Measurements from ENCODE around the gene ZDHHC16. TPM values are rescaled to one million over a fixed set of nuclear protein-coding genes. Genes with fewer than 3 reads are reported as not detected.
A peak's percentile ranks its signal among the peaks of the same experiment; 100 is the strongest.
"Not testable (repeated sequence)": the region's sequence is repeated elsewhere in the genome, so short reads cannot be mapped to it uniquely, and the experiment has no call there.

The ZDHHC16 gene
- total RNA-seq, 4 donors from 2014 or later: 12.1 to 21.8 (median 16.1) TPM

DNA sequence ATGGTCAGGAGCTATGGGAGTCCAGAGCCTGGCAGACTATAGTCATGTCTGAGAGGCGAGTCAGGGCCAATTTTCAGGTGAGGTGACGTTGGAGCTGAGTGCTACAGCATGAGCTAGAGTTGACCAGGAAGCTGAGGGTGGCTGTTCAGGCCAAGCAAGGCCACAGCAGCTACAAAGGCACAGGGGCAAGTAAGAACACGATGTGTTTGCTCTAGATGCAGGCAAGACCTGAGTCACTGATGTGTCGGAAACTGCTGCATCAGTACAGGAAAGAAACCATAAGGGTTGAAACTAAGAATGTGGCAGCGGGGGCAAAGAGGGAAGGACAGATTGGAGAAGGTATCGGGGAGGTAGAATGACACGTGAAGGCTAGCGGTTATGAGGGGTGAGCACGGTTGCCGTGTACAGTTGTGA, 33.1 kb upstream of the ZDHHC16 start:
- intact Hi-C loops (cut with DNase I; ENCODE audit: low total_unique reads): no loop called here
- 52 to 67% methylated on average over 10 of the region's 10 CpGs for WGBS, 2 donors
- DNase-seq (ENCODE audit: low spot score in 2 of 2): no peak
- no peak overlapping the region for H3K4me3 ChIP-seq (ENCODE audit: low read depth, poor library complexity, severe bottlenecking)
- TF ChIP-seq, protein P1, sequence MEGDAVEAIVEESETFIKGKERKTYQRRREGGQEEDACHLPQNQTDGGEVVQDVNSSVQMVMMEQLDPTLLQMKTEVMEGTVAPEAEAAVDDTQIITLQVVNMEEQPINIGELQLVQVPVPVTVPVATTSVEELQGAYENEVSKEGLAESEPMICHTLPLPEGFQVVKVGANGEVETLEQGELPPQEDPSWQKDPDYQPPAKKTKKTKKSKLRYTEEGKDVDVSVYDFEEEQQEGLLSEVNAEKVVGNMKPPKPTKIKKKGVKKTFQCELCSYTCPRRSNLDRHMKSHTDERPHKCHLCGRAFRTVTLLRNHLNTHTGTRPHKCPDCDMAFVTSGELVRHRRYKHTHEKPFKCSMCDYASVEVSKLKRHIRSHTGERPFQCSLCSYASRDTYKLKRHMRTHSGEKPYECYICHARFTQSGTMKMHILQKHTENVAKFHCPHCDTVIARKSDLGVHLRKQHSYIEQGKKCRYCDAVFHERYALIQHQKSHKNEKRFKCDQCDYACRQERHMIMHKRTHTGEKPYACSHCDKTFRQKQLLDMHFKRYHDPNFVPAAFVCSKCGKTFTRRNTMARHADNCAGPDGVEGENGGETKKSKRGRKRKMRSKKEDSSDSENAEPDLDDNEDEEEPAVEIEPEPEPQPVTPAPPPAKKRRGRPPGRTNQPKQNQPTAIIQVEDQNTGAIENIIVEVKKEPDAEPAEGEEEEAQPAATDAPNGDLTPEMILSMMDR (IDR thresholded peaks at IDR 0.05): no peak
- no peak for TF ChIP-seq POLR2A (IDR thresholded peaks at IDR 0.05)

DNA sequence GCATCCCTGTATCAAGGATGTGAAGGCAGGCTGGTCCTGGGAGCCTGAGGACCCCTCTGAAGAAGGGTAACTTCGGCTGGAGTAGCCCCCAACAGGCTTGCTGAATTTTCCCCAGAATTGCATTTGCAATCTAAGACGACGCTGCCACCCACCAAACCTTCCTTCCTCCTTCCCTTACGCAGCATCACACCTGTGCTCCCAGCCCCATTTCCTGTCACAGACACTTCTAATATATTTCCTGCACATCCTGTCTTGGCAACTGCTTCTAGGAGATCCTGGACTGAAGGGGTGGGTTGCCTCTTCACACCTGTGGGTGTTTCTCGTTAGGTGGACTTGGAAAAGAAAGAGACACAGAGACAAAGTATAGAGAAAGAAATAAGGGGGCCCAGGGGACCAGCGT, 29.4 kb upstream of the ZDHHC16 start:
- 76 to 80% methylated on average over 6 of the region's 6 CpGs for WGBS, 2 donors
- intact Hi-C loops (cut with DNase I; ENCODE audit: low total_unique reads): no loop called here
- no peak for DNase-seq (ENCODE audit: low spot score in 2 of 2)
- no peak for TF ChIP-seq POLR2A (IDR thresholded peaks at IDR 0.05)
- TF ChIP-seq, protein P1 (IDR thresholded peaks at IDR 0.05): no peak
- H3K4me3 ChIP-seq (ENCODE audit: low read depth, poor library complexity, severe bottlenecking): no peak overlapping the region

DNA sequence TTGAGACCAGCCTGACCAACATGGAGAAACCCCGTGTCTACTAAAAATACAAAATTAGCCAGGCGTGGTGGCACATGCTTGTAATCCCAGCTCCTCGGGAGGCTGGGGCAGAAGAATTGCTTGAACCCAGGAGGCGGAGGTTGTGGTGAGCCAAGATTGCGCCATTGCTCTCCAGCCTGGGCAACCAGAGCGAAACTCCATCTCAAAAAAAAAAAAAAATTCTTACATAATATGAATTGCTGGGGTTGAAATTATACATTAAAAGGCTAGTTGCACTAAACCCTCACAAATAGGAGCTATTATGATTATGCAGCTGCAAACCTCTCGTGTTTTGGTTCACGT, 22.2 kb upstream of the ZDHHC16 start:
- 78 to 79% methylated on average over 8 of the region's 8 CpGs for WGBS, 2 donors

DNA sequence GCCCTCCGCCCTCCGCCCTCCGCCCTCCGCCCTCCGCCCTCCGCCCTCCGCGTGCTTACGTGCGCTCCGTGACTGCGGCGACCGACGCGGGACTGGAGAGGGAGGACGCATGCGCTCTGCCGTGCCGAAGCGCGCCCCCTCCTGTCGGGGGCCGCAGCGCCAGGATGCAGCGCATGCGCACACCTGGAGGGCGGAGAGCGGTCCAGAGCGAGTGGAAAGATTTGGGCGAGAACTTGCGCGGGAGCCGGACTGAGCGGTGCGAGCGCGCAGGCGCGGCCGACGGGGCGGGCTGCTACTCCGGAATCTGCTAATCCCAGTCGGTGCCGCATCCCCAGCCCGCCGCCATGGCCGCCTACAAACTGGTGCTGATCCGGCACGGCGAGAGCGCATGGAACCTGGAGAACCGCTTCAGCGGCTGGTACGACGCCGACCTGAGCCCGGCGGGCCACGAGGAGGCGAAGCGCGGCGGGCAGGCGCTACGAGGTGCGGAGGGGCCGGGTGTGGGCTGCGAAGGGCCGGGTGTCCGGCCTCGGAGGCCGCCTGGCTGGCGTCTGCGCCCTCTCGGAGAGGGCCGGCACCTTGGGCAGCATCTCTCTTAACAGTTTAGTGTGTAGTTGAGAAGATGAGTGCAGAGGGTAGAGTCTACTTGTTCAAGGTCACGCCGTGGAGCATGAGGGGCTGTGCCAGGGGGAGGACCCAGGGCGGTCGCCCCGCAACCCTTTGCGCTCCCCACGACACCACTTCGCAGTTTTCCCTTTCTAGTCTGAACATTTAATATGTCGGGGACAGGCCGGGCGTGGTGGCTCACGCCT, 19.8 kb upstream of the ZDHHC16 start, which contains the start of gene PGAM1:
PGAM1 (plus strand) TSS at position 228 of the 812 bp plus-strand sequence; CDS start at position 345, 117 bp downstream.
- 0% methylated on average over 14 to 40 of the region's 90 CpGs for WGBS, 2 donors
- H3K4me3 ChIP-seq (ENCODE audit: low read depth, poor library complexity, severe bottlenecking): peak within 1 kb of the TSS; percentile 71
- DNase-seq (ENCODE audit: low spot score in 2 of 2): peak; percentile 94 to 99
- TF ChIP-seq, protein P1 (IDR thresholded peaks at IDR 0.05): no peak
- no peak for TF ChIP-seq POLR2A (IDR thresholded peaks at IDR 0.05)
- intact Hi-C loops (cut with DNase I; ENCODE audit: low total_unique reads): no loop called here

More for the DNA sequence above, 22.2 kb upstream of the ZDHHC16 start:
- DNase-seq (ENCODE audit: low spot score in 2 of 2); H3K4me3 ChIP-seq (ENCODE audit: low read depth, poor library complexity, severe bottlenecking); intact Hi-C loops (cut with DNase I; ENCODE audit: low total_unique reads): not testable (repeated sequence)

DNA sequence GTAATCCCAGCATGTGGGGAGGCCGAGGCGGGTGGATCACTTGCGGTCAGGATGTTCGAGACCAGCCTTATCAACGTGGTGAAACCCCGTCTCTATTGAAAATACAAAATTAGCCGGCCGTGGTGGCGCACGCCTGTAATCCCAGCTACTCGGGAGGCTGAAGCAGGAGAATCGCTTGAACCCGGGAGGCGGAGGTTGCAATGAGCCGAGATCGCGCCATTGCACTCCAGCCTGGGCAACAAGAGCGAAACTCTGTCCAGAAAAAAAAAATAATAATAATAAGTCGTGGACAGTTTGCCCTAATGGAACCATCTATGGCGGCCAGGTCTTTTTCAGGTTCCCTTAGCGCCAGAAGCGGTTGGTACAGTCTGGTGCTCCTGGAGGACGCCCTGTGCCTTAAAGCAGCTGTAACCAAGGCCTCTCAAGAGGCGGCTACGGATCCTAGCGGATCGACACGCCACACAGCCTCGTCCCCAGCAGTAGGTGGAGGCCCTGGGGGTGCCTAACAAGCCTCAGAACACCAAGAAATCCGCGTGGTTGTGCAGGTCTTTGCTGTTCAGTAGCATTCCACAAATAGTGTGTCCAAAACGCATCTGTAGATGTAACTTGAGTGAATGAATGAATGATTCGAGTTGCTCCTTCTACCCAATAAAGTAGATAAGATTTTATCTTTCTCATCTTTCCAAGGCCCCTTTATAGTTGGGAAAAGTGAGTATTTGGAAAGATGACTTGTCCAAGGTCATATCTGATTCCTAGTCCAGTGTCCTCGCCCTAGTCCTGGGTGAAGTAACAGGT, 19.0 kb upstream of the ZDHHC16 start:
- TF ChIP-seq, protein P1 (IDR thresholded peaks at IDR 0.05): no peak
- no peak for TF ChIP-seq POLR2A (IDR thresholded peaks at IDR 0.05)
- H3K4me3 ChIP-seq (ENCODE audit: low read depth, poor library complexity, severe bottlenecking): peak overlapping the region; percentile 71
- intact Hi-C loops (cut with DNase I; ENCODE audit: low total_unique reads): no loop called here
- no peak for DNase-seq (ENCODE audit: low spot score in 2 of 2)
- WGBS, 2 donors: 11 to 15% methylated on average over 32 to 34 of the region's 34 CpGs

DNA sequence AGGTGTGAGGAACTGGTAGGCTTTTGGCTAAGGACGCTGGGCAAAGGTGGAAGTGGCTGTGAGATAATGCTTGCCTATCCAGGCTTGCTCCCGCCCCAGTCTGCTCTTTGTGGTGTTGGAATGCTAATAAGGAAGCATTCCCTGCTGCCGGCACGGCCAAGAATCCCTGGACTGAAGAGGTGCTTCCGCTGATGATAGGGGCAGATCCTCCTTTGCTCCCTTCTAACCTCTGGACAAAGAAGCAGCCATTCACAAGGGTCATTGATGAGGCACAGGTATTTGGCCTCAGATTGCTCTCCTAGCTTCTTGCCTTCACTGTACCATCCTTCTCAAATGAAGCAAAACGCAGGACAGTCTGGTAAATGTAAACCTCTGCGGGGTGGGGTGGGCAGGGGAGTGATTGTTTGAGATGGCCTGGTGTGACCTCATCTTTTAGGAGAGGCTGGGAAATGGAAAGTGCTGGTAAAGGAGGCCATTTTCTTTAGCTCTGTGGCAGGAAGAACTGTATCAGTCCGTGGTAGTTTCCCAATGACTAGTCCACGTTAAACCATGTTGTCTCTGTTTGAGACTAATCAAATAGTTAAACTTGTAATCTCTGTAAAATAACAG, 18.3 kb upstream of the ZDHHC16 start:
- intact Hi-C loops (cut with DNase I; ENCODE audit: low total_unique reads): loop anchor here (1.0 kb wide), 1 partner anchor 15 kb away; no protein-coding TSS in a partner anchor
- H3K4me3 ChIP-seq (ENCODE audit: low read depth, poor library complexity, severe bottlenecking): no peak overlapping the region
- 9 to 12% methylated on average over 9 of the region's 9 CpGs for WGBS, 2 donors
- TF ChIP-seq, protein P1 (IDR thresholded peaks at IDR 0.05): no peak
- no peak for TF ChIP-seq POLR2A (IDR thresholded peaks at IDR 0.05)
- DNase-seq (ENCODE audit: low spot score in 2 of 2): no peak

Data from lower leg skin (tissue), 4 donors.